GM18517 (cell line): ENCODE measurements around the gene AP1G1.
A peak's percentile ranks its signal among the peaks of the same experiment; 100 is the strongest.

Experiments used
- ATAC-seq: cut with Tn5 transposase; IDR thresholded peaks from one replicate; pipeline ENCODE4 v1.9.1; 2021; ENCODE audit warnings: mild to moderate bottlenecking, moderate library complexity; ENCODE audit not compliant: unreplicated experiment

Gene AP1G1

GRCh38 chr16:71758293-71758760 lies 50.3 kb downstream of the AP1G1 start:
- ATAC-seq: no peak

DNA sequence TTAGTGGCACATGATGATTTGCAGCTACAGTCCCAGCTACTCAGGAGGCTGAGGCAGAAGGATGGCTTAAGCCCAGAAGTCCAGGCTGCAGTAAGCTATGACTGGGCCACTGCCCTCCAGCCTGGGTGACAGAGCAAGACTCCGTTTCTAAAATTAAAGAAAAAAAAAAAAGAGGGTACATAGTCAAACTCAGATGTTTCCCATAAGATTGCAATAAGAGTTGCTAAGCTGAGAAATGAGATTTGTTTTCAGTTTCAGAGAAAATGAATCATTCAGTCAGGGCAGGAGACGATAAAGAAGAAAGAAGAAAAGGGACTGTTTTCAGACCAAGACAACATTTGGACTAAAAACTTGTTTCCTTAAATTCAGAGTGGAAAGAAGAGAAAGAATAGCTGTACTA lies 54.0 kb downstream of the AP1G1 start:
- ATAC-seq: no peak

DNA sequence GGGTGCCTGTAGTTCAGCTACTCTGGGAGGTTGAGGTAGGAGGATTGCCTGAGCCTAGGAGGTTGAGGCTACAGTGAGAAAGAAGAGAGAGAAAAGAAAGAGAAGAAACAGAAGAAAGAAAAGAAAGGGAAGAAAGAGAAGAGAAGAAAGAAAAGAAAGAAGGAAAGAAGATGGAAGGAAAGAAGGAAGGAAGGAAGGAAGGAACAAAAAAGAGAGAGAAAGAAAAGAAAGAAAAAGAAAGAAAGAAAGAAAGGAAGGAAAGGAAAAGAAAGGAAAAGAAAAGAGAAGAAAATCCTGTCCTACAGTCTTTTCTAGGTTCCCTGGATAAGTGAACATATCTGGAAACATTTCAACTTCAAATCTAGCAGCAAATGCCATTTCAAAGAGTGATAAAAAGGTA lies 54.5 kb downstream of the AP1G1 start:
- no peak for ATAC-seq

GRCh38 chr16:71748226-71748625 lies 60.4 kb downstream of the AP1G1 start:
- ATAC-seq: no peak

DNA sequence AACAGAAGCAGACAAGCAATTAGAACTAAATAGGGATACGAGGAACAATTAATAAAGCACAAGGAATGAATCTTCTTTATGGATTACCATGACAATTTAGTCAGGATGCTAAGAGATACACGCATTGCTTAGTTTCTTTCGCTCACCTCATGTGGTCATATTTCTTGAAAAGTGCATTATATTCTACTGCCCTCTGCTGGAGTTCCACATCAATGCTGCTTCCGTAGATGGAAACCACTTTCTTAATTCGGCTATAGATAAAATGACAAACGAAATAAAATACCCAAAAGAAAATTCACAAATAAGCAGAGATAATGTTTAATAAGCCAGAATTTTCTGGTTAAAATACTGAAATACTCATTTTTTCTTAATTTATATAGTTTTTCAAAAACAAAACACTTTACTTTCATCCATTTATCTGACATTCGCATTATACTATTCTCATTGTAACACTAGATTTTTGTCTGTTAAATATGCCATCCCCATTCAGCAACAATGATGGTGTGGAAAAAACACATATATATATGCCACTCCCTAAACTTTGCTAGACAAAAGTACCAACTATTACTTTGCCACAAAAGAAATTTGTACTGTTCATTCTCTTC lies 62.1 kb downstream of the AP1G1 start:
- ATAC-seq: no peak

GRCh38 chr16:71738855-71739254 lies 69.8 kb downstream of the AP1G1 start:
- ATAC-seq: no peak

DNA sequence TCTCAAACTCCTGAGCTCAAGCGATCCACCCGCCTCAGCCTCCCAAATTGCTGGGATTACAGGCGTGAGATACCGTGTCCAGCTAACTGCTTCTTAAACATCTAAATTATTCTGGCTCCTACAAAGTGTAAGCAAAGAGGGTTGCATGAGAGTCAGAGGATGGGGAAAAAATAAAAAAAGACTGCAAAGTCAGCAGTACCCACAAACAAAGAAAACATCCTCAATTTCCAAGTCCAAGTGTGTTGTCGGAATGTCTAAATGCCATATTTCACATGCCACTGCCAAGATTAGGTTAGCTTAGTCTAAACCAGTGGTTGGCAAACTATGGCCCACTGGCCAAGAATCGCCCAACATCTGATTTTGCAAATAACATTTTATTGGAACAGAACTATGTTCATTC lies 71.1 kb downstream of the AP1G1 start:
- ATAC-seq: no peak

- no peak for ATAC-seq
Observed at GRCh38 chr16:71734511-71734910, 74.1 kb downstream of the AP1G1 start.

- no peak for ATAC-seq
Observed at GRCh38 chr16:71732587-71732986, 76.0 kb downstream of the AP1G1 start.

DNA sequence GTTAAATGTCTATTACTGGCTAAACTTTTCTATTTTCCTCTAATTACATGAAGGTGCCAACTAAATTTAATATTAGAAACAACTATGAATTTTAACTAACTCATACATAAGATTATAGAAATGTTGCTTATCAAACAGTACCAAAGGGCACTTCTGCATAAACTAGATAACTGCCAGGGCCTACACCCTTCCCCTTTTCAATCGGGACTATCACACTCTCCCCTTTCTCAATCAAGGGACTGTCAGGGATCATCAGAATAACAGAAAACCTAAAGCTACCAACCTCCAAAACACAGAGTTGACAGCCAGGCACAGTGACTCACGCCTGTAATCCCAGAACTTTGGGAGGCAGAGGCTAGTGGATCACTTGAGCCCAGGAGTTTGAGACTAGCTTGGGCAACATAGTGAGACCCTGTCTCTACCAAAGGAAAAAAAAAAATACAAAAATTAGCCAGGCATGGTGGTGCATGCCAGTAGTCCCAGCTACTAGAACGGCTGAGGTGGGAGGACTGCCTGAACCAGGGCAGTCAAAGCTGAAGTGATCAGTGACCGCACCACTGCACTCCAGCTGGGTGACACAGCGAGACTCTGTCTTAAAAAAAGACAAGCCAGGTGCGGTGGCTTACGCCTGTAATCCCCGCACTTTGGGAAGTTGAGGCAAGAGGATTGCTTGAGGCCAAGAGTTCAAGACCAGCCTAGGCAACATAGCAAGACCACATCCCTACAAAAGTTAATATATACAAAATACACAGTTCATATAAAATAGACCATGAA lies 80.9 kb downstream of the AP1G1 start:
- no peak for ATAC-seq

- ATAC-seq: no peak
Observed at GRCh38 chr16:71726476-71727315, 81.9 kb downstream of the AP1G1 start.

- ATAC-seq: no peak
Observed at GRCh38 chr16:71724320-71724751, 84.3 kb downstream of the AP1G1 start, which contains the start of gene PHLPP2. Gene PHLPP2 (minus strand): TSS chr16:71724701. CDS start chr16:71714795, 9,906 bp downstream.

DNA sequence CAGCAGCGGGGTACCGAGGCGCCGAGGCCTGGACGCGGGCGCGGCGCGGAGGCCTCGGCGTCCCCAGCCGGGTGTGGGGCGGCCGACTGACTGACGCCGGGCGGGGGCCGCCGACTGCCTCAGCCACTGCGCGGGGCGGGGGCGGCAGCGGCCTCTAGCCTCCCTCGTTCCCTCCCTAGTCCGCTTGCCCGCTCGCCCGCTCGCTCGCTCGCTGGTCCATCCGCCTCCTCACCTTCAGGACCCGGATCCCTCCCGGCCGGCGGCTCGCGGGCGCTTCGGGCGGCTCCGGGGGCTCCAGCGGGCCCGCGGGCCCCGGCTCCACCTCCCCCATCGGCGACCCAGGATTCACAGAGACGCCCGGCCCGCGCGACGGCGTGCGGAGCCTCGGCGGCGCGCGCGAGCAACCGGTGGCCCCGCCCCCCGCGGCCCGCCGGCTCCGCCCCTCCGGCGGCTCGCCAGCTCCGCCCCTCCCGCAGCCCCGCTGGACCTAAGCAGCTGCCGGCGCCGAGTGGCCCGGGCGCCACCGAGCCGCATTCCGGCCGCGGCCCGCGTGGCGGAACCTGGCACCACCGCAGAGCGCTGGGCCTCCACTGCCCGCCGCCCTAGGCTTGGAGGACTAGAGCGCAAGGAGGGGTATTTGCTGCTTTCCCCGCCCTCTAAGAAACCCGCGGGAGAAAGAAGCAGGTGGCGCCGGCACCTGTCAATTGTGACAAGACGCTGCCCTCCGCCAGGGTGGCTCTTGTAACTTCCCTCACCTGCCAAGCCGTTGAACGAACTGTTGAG lies 84.9 kb downstream of the AP1G1 start:
- ATAC-seq: peak; percentile 66

- peak; percentile 44 for ATAC-seq
Observed at GRCh38 chr16:71722801-71723536, 85.7 kb downstream of the AP1G1 start.

DNA sequence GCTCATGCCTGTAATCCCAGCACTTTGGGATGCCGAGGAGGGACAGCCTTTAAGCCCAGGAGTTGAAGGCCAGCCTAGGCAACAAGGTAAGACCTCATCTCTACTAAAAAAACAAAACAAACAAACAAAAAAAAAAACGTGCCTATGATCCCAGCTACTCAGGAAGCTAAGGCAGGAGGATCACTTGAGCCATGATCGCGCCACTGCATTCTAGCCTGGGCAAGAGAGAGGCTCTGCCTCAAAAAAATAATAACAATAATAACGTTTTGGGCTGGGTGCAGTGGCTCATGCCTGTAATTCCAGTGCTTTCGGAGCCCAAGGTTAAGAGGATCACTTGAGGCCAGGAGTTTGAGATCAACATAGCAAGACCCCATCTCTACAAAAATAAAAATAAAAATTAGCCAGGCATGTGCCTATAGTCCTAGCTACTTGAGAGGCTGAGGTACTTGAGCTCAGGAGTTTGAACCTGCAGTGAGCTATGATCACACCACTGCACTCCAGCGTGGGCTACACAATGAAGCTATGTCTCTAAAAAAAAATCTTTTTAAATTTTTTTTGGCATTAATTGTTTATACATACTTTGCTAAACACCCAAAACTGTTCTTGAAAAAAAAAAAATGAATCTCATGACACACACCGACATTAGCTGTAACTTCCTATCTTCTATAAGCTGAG lies 87.4 kb downstream of the AP1G1 start:
- no peak for ATAC-seq

GRCh38 chr16:71712501-71712900 lies 96.1 kb downstream of the AP1G1 start:
- ATAC-seq: no peak

- no peak for ATAC-seq
Observed at GRCh38 chr16:71711789-71712188, 96.8 kb downstream of the AP1G1 start.

DNA sequence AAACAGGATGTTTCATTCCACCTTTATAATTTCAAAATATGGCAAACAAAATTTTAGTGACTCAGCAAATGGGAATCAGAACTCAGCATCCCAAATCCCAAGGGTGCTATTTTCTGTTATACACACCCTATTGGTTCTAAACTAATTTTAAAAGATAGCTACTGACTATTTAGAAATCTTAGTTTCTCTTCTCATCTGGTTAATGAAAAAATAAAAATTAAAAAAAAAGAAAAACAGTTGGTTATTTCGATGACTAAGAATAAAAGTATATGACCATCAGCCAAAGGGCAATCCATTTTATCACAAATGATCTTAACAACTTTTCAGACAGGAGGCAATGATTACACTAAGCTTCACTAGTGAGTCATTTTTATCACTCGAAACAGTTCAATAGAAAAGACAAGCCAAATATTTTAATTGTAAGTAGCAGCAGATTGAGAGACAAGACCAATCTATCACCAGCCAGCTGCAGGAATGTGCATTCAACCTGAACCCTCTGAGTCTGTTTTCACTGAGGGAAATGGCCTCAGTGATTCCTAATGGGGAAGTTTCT lies 99.3 kb downstream of the AP1G1 start:
- no peak for ATAC-seq

DNA sequence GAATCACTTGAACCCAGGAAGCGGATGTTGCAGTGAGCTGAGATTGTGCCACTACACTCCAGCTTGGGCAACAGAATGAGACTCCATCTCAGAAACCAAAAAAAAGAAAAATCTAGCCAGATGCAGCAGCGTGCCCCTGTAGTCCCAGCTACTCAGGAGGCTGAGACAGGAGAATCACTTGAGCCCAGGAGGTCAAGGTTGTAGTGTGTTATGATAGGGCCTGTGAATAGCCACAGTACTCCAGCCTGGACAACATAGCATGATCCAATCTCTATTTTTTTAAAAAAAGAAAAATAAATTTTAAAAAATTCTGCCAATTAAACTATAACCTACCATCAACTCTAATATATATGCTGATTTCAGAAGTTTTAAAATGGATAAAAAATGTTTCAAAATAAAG lies 99.9 kb downstream of the AP1G1 start:
- no peak for ATAC-seq
